Karpas-422 (cell line): ENCODE measurements around the gene ARMCX1. TPM values are rescaled to one million over a fixed set of nuclear protein-coding genes. Genes with fewer than 3 reads are reported as not detected.
"Not testable (repeated sequence)": the region's sequence is repeated elsewhere in the genome, so short reads cannot be mapped to it uniquely, and the experiment has no call there.

Experiments
- DNase-seq: peaks from one replicate; pipeline ENCODE4 v3.0.0-alpha.2; 2015
- H2AFZ ChIP-seq: fragments of 200-600 bp; sonication (generic); 2 replicates; pipeline ENCODE4 v1.6.1; 2014; ENCODE audit warnings: antibody characterized with exemption, low read length, mixed read lengths
- H3K27ac ChIP-seq: fragments of 200-600 bp; sonication (generic); 2 replicates; pipeline ENCODE4 v1.5.1; 2014; ENCODE audit warnings: mild to moderate bottlenecking, low read length, moderate library complexity
- H3K27me3 ChIP-seq: fragments of 200-600 bp; sonication (generic); 2 replicates; pipeline ENCODE4 v1.6.1; 2014; ENCODE audit warnings: low read length, mixed read lengths
- H3K36me3 ChIP-seq: fragments of 200-600 bp; sonication (generic); 2 replicates; pipeline ENCODE4 v1.6.1; 2014; ENCODE audit warnings: low read length, mixed read lengths; ENCODE audit not compliant: insufficient read depth
- H3K4me1 ChIP-seq: fragments of 200-600 bp; sonication (generic); 2 replicates; pipeline ENCODE4 v1.6.1; 2014; ENCODE audit warnings: mild to moderate bottlenecking, low read length, mixed read lengths
- H3K4me2 ChIP-seq: fragments of 200-600 bp; sonication (generic); 2 replicates; pipeline ENCODE4 v1.6.1; 2014; ENCODE audit warnings: low read length, low read depth, mild to moderate bottlenecking; ENCODE audit not compliant: poor library complexity, severe bottlenecking
- H3K4me3 ChIP-seq: fragments of 200-600 bp; sonication (generic); 2 replicates; pipeline ENCODE4 v1.5.1; 2014; ENCODE audit warnings: mild to moderate bottlenecking, antibody characterized with exemption, low read length, mixed read lengths
- H3K79me2 ChIP-seq: fragments of 200-600 bp; sonication (generic); 2 replicates; pipeline ENCODE4 v1.6.1; 2014; ENCODE audit warnings: mild to moderate bottlenecking, low read length, mixed read lengths
- H3K9ac ChIP-seq: fragments of 200-600 bp; sonication (generic); 2 replicates; pipeline ENCODE4 v1.6.0; 2014; ENCODE audit warnings: low read length
- H3K9me2 ChIP-seq: fragments of 200-600 bp; sonication (generic), shearing (Covaris generic); replicated peaks from 2 replicates; pipeline ENCODE4 v1.6.0; 2014; ENCODE audit warnings: mild to moderate bottlenecking, low read length, moderate library complexity; ENCODE audit not compliant: insufficient read depth
- H3K9me3 ChIP-seq: fragments of 300-700, 200-600 bp; sonication (generic); 2 replicates; pipeline ENCODE4 v1.6.1; 2014; ENCODE audit warnings: low read length, mixed read lengths
- H4K20me1 ChIP-seq: fragments of 200-600 bp; sonication (generic); 2 replicates; pipeline ENCODE4 v1.6.1; 2014; ENCODE audit warnings: mild to moderate bottlenecking, antibody characterized with exemption, low read length, low read depth; ENCODE audit not compliant: insufficient read depth
- total RNA-seq: library from RNA; depleted of rRNA; stranded (reverse); fragments of >200 nt; shearing (Covaris generic); gene quantifications from 2 replicates; pipeline ENCODE4 v1.2.3, GENCODE V29; 2014; ENCODE audit warnings: low replicate concordance; rRNA removed

Gene ARMCX1
- total RNA-seq, 1 experiment from 2014 or later, result not detected

DNA sequence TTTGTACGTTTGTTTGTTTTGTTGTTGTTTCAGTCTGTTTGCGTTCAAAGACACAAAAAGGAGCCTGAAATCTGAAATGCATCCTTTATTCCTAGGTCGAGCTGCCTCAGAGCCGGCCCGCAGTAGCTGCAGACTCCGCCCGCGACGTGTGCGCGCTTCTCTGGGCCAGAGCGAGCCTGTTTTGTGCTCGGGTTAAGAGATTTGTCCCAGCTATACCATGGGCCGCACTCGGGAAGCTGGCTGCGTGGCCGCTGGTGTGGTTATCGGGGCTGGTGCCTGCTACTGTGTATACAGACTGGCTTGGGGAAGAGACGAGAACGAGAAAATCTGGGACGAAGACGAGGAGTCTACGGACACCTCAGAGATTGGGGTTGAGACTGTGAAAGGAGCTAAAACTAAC, 2.4 kb downstream of the ARMCX1 start:
- no peaks in the 10 kb centered on the region for H3K9me2 ChIP-seq
- H3K9me3 ChIP-seq, result no peaks in the 10 kb centered on the region
- no peak overlapping the region for H3K4me3 ChIP-seq
- no peak overlapping the region for H2AFZ ChIP-seq
- H3K27ac ChIP-seq, result no peak overlapping the region
- H3K36me3 ChIP-seq, result no peaks in the 10 kb centered on the region
- no peaks in the 10 kb centered on the region for H3K27me3 ChIP-seq
- no peaks in the 10 kb centered on the region for H3K79me2 ChIP-seq
- no peaks in the 10 kb centered on the region for H4K20me1 ChIP-seq
- H3K9ac ChIP-seq, result no peak overlapping the region
- H3K4me2 ChIP-seq, result no peak overlapping the region
- no peaks in the 10 kb centered on the region for H3K4me1 ChIP-seq
- DNase-seq, result no peak

GRCh38 chrX:101564651-101565050, 14.3 kb downstream of the ARMCX1 start:
- Histone ChIP-seq H3K27ac (no peak overlapping the region), H3K9me3 (no peaks in the 10 kb centered on the region), H3K4me2 (no peak overlapping the region), H4K20me1 (no peaks in the 10 kb centered on the region), H2AFZ (no peak overlapping the region), H3K79me2 (no peaks in the 10 kb centered on the region), H3K4me3 (no peak overlapping the region), H3K9ac (no peak overlapping the region), H3K9me2 (no peaks in the 10 kb centered on the region), H3K36me3 (no peaks in the 10 kb centered on the region), H3K4me1 (no peaks in the 10 kb centered on the region), H3K27me3 (no peaks in the 10 kb centered on the region)
- no peak for DNase-seq

GRCh38 chrX:101595739-101596419, 45.5 kb downstream of the ARMCX1 start:
- Histone ChIP-seq H2AFZ (no peak overlapping the region), H3K79me2 (no peaks in the 10 kb centered on the region), H4K20me1 (no peaks in the 10 kb centered on the region), H3K9me3 (no peaks in the 10 kb centered on the region), H3K27ac (no peak overlapping the region), H3K4me1 (no peaks in the 10 kb centered on the region; the same call in 1 of the 2 replicates), H3K9ac (no peak overlapping the region), H3K4me3 (no peak overlapping the region), H3K4me2 (no peak overlapping the region), H3K36me3 (no peaks in the 10 kb centered on the region), H3K27me3 (no peaks in the 10 kb centered on the region), H3K9me2 (no peaks in the 10 kb centered on the region)
- peak; percentile 83 for DNase-seq

DNA sequence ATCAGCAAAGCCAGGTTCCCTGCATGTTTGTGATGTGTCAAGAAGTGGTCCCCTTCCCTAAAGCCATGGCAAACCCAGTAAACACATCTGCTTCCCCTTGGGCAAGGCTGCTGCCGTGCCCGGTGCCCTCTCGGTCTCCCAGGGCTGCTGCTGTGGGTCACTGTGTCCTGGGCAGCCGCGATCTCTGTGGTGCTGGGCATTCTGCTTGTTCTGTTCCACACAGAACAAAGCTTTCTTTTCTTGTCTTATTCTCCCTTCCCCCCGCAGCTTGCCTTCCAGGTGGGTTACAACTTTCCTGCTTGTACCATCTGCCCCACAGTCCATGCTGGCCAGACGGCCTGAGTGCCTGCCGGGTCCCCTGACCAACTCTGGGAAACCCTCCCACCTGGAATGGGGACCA, 49.2 kb downstream of the ARMCX1 start:
- not testable (repeated sequence) for H3K4me2 ChIP-seq, H3K9me2 ChIP-seq, H3K9me3 ChIP-seq, H3K36me3 ChIP-seq, H3K79me2 ChIP-seq, H3K9ac ChIP-seq, H3K4me1 ChIP-seq, H3K4me3 ChIP-seq, H3K27me3 ChIP-seq, DNase-seq, H4K20me1 ChIP-seq, H3K27ac ChIP-seq, H2AFZ ChIP-seq

GRCh38 chrX:101602077-101602476, 51.7 kb downstream of the ARMCX1 start:
- no peak overlapping the region for H3K4me2 ChIP-seq
- DNase-seq, result no peak
- H3K27ac ChIP-seq, result no peak overlapping the region
- no peaks in the 10 kb centered on the region for H3K9me2 ChIP-seq
- H3K9ac ChIP-seq, result no peak overlapping the region
- H2AFZ ChIP-seq, result no peak overlapping the region
- no peaks in the 10 kb centered on the region for H3K4me1 ChIP-seq
- no peaks in the 10 kb centered on the region for H3K27me3 ChIP-seq
- no peaks in the 10 kb centered on the region for H3K9me3 ChIP-seq
- H4K20me1 ChIP-seq, result no peaks in the 10 kb centered on the region
- H3K79me2 ChIP-seq, result no peaks in the 10 kb centered on the region
- H3K36me3 ChIP-seq, result no peaks in the 10 kb centered on the region
- no peak overlapping the region for H3K4me3 ChIP-seq

Other genes starting within 250 kb of the ARMCX1 start
- gene TIMM8A, start 201.8 kb upstream of the ARMCX1 start, total RNA-seq, result 3.5 and 10.3 TPM in 2 replicates
- gene BTK, start 164.4 kb upstream of the ARMCX1 start, total RNA-seq, result 81.6 and 94.2 TPM in 2 replicates
- gene RPL36A, start 159.5 kb upstream of the ARMCX1 start, total RNA-seq, result 1,280 and 3,178 TPM in 2 replicates
- 25.8 and 30.1 TPM in 2 replicates for gene GLA, start 142.6 kb upstream of the ARMCX1 start, total RNA-seq
- gene HNRNPH2, start 142.3 kb upstream of the ARMCX1 start, total RNA-seq, result 34.8 and 55.4 TPM in 2 replicates
- gene ARMCX4, start 65.1 kb upstream of the ARMCX1 start, total RNA-seq, result 0.94 and 5.9 TPM in 2 replicates
- 43.1 and 57.2 TPM in 2 replicates for gene ARMCX6, start 67.5 kb downstream of the ARMCX1 start, total RNA-seq
- 21.4 and 22.2 TPM in 2 replicates for gene ARMCX3, start 72.6 kb downstream of the ARMCX1 start, total RNA-seq
- gene ARMCX2, start 109.3 kb downstream of the ARMCX1 start, total RNA-seq, result not detected in 2 replicates